HL-60 (cell line): ENCODE results near the gene TTC9.

Experiments
- TF ChIP-seq, protein P1 (sequence below): IDR thresholded peaks from 2 replicates; pipeline ENCODE4 v1.6.1; 2012; ENCODE audit warnings: low read depth; ENCODE audit not compliant: insufficient replicate concordance
- TF ChIP-seq, protein P2 (sequence below): IDR thresholded peaks from one replicate; pipeline ENCODE4 v1.5.1; 2011; ENCODE audit warnings: low read length, control low read depth, inconsistent platforms; ENCODE audit not compliant: insufficient read depth

DNA sequence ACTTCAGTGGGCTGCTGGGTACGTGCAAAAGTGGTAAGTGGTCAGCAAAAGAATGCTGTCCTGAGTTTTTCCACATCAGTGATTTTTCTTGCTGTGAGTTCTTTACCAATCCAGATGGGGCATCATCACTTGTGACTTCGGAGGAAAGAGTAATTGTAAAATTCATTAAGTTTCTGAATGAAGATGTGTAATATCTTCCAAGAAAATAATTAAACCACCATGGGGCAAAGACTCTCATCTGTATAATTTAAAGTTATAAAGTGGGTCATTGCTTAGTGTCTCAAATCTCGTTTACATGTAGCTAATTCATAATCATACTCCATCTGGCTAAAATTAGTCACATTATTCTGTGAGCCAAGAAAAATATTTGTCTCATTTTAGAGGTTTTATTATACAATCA, 30.5 kb upstream of the TTC9 start:
- TF ChIP-seq, protein P1, sequence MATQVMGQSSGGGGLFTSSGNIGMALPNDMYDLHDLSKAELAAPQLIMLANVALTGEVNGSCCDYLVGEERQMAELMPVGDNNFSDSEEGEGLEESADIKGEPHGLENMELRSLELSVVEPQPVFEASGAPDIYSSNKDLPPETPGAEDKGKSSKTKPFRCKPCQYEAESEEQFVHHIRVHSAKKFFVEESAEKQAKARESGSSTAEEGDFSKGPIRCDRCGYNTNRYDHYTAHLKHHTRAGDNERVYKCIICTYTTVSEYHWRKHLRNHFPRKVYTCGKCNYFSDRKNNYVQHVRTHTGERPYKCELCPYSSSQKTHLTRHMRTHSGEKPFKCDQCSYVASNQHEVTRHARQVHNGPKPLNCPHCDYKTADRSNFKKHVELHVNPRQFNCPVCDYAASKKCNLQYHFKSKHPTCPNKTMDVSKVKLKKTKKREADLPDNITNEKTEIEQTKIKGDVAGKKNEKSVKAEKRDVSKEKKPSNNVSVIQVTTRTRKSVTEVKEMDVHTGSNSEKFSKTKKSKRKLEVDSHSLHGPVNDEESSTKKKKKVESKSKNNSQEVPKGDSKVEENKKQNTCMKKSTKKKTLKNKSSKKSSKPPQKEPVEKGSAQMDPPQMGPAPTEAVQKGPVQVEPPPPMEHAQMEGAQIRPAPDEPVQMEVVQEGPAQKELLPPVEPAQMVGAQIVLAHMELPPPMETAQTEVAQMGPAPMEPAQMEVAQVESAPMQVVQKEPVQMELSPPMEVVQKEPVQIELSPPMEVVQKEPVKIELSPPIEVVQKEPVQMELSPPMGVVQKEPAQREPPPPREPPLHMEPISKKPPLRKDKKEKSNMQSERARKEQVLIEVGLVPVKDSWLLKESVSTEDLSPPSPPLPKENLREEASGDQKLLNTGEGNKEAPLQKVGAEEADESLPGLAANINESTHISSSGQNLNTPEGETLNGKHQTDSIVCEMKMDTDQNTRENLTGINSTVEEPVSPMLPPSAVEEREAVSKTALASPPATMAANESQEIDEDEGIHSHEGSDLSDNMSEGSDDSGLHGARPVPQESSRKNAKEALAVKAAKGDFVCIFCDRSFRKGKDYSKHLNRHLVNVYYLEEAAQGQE = no peak
- TF ChIP-seq, protein P2, sequence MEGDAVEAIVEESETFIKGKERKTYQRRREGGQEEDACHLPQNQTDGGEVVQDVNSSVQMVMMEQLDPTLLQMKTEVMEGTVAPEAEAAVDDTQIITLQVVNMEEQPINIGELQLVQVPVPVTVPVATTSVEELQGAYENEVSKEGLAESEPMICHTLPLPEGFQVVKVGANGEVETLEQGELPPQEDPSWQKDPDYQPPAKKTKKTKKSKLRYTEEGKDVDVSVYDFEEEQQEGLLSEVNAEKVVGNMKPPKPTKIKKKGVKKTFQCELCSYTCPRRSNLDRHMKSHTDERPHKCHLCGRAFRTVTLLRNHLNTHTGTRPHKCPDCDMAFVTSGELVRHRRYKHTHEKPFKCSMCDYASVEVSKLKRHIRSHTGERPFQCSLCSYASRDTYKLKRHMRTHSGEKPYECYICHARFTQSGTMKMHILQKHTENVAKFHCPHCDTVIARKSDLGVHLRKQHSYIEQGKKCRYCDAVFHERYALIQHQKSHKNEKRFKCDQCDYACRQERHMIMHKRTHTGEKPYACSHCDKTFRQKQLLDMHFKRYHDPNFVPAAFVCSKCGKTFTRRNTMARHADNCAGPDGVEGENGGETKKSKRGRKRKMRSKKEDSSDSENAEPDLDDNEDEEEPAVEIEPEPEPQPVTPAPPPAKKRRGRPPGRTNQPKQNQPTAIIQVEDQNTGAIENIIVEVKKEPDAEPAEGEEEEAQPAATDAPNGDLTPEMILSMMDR = no peak
